Lower leg skin (tissue), 4 donors: ENCODE measurements around the gene NCAM1. TPM values are rescaled to one million over a fixed set of nuclear protein-coding genes. Genes with fewer than 3 reads are reported as not detected.

Source experiments
- DNase-seq, 2 donors: peaks; one replicate each; pipeline ENCODE4 v3.0.0-alpha.2; 2019; ENCODE audit warnings: low spot score in 2 of 2
- H3K4me3 ChIP-seq: fragments of 200-600 bp; sonication (generic); 2 replicates; pipeline ENCODE4 v1.5.1; 2017; ENCODE audit warnings: mild to moderate bottlenecking, low read depth; ENCODE audit not compliant: poor library complexity, severe bottlenecking
- POLR2A ChIP-seq, 2 donors: fragments of 450-650 bp; IDR thresholded peaks; one replicate each; pipeline ENCODE4 v1.6.1; 2016 to 2017; ENCODE audit warnings: antibody characterized with exemption in 2 of 2, mild to moderate bottlenecking in 1 of 2, moderate library complexity in 1 of 2
- WGBS, 2 donors: methylation state at CpG; one replicate each; pipeline ENCODE4 v1.1.5; 2018; 5-methylcytosine and 5-hydroxymethylcytosine counted together
- intact Hi-C: fragments of 100-400 bp; cut with DNase I; formaldehyde crosslinking; loops from one replicate; pipeline ENCODE4 v1.15.0; 2023; ENCODE audit warnings: low total_unique reads
- total RNA-seq, 4 donors: library from RNA; depleted of rRNA; stranded (reverse); fragments of >200 nt; gene quantifications; one replicate each; pipeline ENCODE4 v1.1.0, GENCODE V29; 2016
- TF ChIP-seq, protein P1 (sequence below), 3 donors: fragments of 450-650 bp; IDR thresholded peaks; one replicate each; pipeline ENCODE4 v1.5.1; 2016; ENCODE audit warnings: antibody characterized with exemption in 3 of 3, mild to moderate bottlenecking in 3 of 3, moderate library complexity in 2 of 3

NCAM1 gene
- total RNA-seq, 4 donors from 2014 or later: 1.7 to 7.1 (median 3.8) TPM

DNA sequence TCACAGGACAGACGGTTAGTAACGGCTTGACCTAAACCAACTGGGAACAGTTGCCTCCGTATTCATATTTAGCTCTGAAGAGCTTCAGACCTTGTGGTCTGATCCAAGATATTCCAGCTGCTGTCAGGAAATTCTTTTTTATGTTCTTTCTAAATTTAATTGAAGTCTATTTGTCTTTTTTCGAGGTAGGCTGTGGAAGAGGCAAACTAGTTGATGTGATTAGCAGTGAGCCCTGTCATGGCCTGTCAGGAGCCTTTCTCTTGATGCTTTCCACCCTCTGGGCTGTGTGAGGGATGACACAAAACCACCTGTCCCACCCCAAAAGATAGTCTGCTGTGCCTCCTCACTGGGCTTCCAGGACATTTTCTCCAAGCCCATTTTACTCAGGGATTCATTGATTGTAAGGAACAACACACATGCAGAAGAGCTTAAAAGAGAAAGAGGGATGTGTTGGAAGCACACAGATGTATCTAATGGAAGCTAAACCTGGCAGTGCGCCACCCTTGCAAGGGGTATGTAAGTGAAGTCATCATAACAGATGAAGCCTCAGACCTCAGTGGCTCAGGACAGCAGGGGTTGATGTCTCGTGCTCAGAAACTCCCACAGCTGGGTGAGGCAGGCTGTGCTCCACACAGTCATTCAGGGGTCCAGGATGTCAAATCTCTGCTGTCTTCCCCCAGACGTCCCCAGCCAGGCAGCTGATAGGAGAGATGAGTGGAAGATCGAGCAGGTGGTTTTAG, 170.0 kb downstream of the NCAM1 start:
- WGBS, 2 donors: 80 to 93% methylated on average over 8 of the region's 8 CpGs
- TF ChIP-seq, protein P1, sequence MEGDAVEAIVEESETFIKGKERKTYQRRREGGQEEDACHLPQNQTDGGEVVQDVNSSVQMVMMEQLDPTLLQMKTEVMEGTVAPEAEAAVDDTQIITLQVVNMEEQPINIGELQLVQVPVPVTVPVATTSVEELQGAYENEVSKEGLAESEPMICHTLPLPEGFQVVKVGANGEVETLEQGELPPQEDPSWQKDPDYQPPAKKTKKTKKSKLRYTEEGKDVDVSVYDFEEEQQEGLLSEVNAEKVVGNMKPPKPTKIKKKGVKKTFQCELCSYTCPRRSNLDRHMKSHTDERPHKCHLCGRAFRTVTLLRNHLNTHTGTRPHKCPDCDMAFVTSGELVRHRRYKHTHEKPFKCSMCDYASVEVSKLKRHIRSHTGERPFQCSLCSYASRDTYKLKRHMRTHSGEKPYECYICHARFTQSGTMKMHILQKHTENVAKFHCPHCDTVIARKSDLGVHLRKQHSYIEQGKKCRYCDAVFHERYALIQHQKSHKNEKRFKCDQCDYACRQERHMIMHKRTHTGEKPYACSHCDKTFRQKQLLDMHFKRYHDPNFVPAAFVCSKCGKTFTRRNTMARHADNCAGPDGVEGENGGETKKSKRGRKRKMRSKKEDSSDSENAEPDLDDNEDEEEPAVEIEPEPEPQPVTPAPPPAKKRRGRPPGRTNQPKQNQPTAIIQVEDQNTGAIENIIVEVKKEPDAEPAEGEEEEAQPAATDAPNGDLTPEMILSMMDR (IDR thresholded peaks at IDR 0.05): no peak
- TF ChIP-seq POLR2A (IDR thresholded peaks at IDR 0.05): no peak
- no peak for DNase-seq
- H3K4me3 ChIP-seq: no peak overlapping the region
- intact Hi-C loops: no loop called here

GRCh38 chr11:113133071-113133470, 171.9 kb downstream of the NCAM1 start:
- intact Hi-C loops: no loop called here
- TF ChIP-seq, protein P1 (IDR thresholded peaks at IDR 0.05): no peak
- no peak for TF ChIP-seq POLR2A (IDR thresholded peaks at IDR 0.05)
- no peak overlapping the region for H3K4me3 ChIP-seq
- DNase-seq: no peak
- 59 to 66% methylated on average over 4 of the region's 4 CpGs for WGBS, 2 donors

- TF ChIP-seq, protein P1 (IDR thresholded peaks at IDR 0.05): no peak
- TF ChIP-seq POLR2A (IDR thresholded peaks at IDR 0.05): no peak
- WGBS, 2 donors: 58 to 78% methylated on average over 5 of the region's 5 CpGs
- intact Hi-C loops: no loop called here
- DNase-seq: no peak
- no peak overlapping the region for H3K4me3 ChIP-seq
These were observed 173.4 kb downstream of the NCAM1 start for GRCh38 chr11:113134626-113135025.

DNA sequence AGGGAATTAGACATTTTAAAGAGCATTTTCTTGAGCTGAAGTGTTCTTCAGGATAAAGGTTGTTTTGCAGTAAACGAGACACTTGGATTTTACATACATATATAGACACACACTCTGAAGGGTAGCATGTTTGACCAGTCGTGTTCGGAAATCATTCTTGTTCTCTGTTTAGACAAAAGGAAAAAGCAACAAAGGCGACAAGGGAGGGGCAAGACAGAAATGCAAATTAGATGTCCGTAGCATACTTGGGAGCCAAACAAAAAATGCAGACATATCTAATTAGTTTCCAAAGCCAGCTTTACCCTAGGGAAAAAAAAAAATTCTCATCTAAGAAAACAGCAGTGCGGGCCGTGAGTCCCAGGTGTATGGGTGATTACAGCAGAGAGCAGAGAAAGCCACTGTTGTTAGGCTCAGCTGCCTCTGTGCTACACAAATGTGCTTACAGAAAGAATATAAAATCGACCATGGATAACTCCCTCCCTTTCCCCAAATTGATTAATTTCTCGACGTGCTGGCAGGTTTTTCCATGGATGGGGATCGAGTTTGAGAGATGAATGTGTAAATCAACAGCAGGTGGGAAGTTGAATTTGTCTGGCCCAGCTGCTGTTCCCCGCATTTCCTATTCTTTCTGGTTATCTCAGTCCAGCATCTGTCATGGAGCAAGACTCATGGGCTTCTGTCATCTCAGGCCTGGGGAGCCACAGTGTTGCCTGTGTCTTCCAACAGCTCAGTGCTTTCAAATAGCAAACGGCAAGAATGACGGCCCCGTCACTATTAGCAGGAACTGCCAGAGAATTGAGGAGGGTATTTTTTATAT, 176.7 kb downstream of the NCAM1 start:
- H3K4me3 ChIP-seq: no peak overlapping the region
- intact Hi-C loops: no loop called here
- DNase-seq: no peak
- 78 to 79% methylated on average over 15 of the region's 15 CpGs for WGBS, 2 donors
- TF ChIP-seq POLR2A (IDR thresholded peaks at IDR 0.05): no peak
- TF ChIP-seq, protein P1 (IDR thresholded peaks at IDR 0.05): no peak

DNA sequence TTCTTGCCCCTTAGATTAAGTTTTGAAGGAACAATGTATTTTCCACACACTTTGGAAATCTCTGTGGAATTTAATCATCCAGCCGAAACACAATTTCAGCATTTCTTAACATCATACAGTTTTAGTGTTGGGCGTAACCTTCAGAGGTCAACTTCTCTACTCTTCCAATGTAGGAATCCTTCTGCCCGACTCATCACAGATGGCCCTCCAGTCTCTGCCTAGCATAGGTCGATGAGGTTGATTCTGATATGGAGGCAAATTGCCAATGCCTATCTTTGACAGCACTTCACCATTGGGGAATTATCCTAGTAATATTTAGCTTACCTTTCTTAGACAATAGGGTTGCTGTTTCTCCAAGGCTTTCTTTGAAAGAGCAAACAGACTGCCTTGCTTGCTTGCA, 177.5 kb downstream of the NCAM1 start:
- no peak for DNase-seq
- no peak overlapping the region for H3K4me3 ChIP-seq
- intact Hi-C loops: no loop called here
- TF ChIP-seq, protein P1 (IDR thresholded peaks at IDR 0.05): no peak
- TF ChIP-seq POLR2A (IDR thresholded peaks at IDR 0.05): no peak
- 87 to 88% methylated on average over 4 of the region's 4 CpGs for WGBS, 2 donors
